ENCODE data around the gene SLC35F3. TPM values are rescaled to one million over a fixed set of nuclear protein-coding genes. Genes with fewer than 3 reads are reported as not detected.
A peak's percentile ranks its signal among the peaks of the same experiment; 100 is the strongest.

SLC35F3 gene
- total RNA-seq, 2 donors from 2014 or later = 0.08 TPM; not detected in 1

GRCh38 chr1:234089396-234089795 lies 184.9 kb downstream of the SLC35F3 start:
- intact Hi-C loops (cut with DNase I) = no loop called here
- no peak for DNase-seq
- no peak for ATAC-seq

GRCh38 chr1:234090212-234091064 lies 186.0 kb downstream of the SLC35F3 start:
- DNase-seq (no peak), ATAC-seq (no peak)
- intact Hi-C loops (cut with DNase I) = no loop called here

- intact Hi-C loops (cut with DNase I) = no loop called here
- no peak for ATAC-seq
- no peak for DNase-seq
Observed at GRCh38 chr1:234091065-234091401, 186.6 kb downstream of the SLC35F3 start.

- DNase-seq (no peak), ATAC-seq (no peak)
- intact Hi-C loops (cut with DNase I) = no loop called here
Observed at GRCh38 chr1:234091876-234092275, 187.4 kb downstream of the SLC35F3 start.

- ATAC-seq (no peak), DNase-seq (no peak)
- intact Hi-C loops (cut with DNase I) = no loop called here
Observed at GRCh38 chr1:234093107-234093506, 188.6 kb downstream of the SLC35F3 start.

GRCh38 chr1:234093741-234094140 lies 189.3 kb downstream of the SLC35F3 start:
- peak; percentile 81 to 83 for ATAC-seq
- DNase-seq = peak; percentile 25
- intact Hi-C loops (cut with DNase I) = no loop called here

- no peak for ATAC-seq
- intact Hi-C loops (cut with DNase I) = no loop called here
Observed at GRCh38 chr1:234094172-234094571, 189.7 kb downstream of the SLC35F3 start.

GRCh38 chr1:234096161-234096770 lies 191.8 kb downstream of the SLC35F3 start:
- DNase-seq (no peak), ATAC-seq (no peak)
- intact Hi-C loops (cut with DNase I) = no loop called here

More at GRCh38 chr1:234094172-234094571, 189.7 kb downstream of the SLC35F3 start:
- no peak for DNase-seq

- ATAC-seq (peak in 1 of 2 donors; percentile 16), DNase-seq (no peak)
- intact Hi-C loops (cut with DNase I) = no loop called here
Observed at GRCh38 chr1:234102583-234102982, 198.1 kb downstream of the SLC35F3 start.

- intact Hi-C loops (cut with DNase I) = no loop called here
- ATAC-seq = no peak
- DNase-seq = no peak
Observed at GRCh38 chr1:234103198-234103597, 198.7 kb downstream of the SLC35F3 start.

- intact Hi-C loops (cut with DNase I) = no loop called here
- ATAC-seq (no peak), DNase-seq (no peak)
Observed at GRCh38 chr1:234106032-234106431, 201.6 kb downstream of the SLC35F3 start.

GRCh38 chr1:234107416-234108021 lies 203.0 kb downstream of the SLC35F3 start:
- intact Hi-C loops (cut with DNase I) = no loop called here
- ATAC-seq = no peak
- DNase-seq = no peak

- intact Hi-C loops (cut with DNase I) = no loop called here
- DNase-seq (no peak), ATAC-seq (no peak)
Observed at GRCh38 chr1:234108921-234109320, 204.4 kb downstream of the SLC35F3 start.

GRCh38 chr1:234109840-234110239 lies 205.4 kb downstream of the SLC35F3 start:
- intact Hi-C loops (cut with DNase I) = loop anchor here (10.0 kb wide), 2 partner anchors 195 to 205 kb away; no protein-coding TSS in a partner anchor
- DNase-seq = no peak
- no peak for ATAC-seq

GRCh38 chr1:234111458-234112142 lies 207.1 kb downstream of the SLC35F3 start:
- DNase-seq = peak; percentile 23
- ATAC-seq = peak; percentile 53 to 60
- intact Hi-C loops (cut with DNase I) = loop anchor here (10.0 kb wide), 2 partner anchors 193 to 203 kb away; no protein-coding TSS in a partner anchor

- intact Hi-C loops (cut with DNase I) = loop anchor here (10.0 kb wide), 2 partner anchors 190 to 200 kb away; no protein-coding TSS in a partner anchor
- DNase-seq = no peak
- peak in 1 of 2 donors; percentile 41 for ATAC-seq
Observed at GRCh38 chr1:234114648-234115307, 210.3 kb downstream of the SLC35F3 start.

- DNase-seq (no peak), ATAC-seq (no peak)
- intact Hi-C loops (cut with DNase I) = loop anchor here (10.0 kb wide), 2 partner anchors 186 to 196 kb away; no protein-coding TSS in a partner anchor
Observed at GRCh38 chr1:234118911-234119310, 214.4 kb downstream of the SLC35F3 start.

GRCh38 chr1:234119431-234119830 lies 215.0 kb downstream of the SLC35F3 start:
- no peak for DNase-seq
- intact Hi-C loops (cut with DNase I) = loop anchor here (10.0 kb wide), 2 partner anchors 185 to 195 kb away; no protein-coding TSS in a partner anchor
- no peak for ATAC-seq
